A549 (cell line): ENCODE results near the gene ADAMTS13.

Experiments used
- CTCF ChIP-seq: fragments of >200 bp; sonication (Bioruptor Twin); formaldehyde crosslinking; IDR thresholded peaks from 3 replicates; pipeline ENCODE4 v1.5.1; 2016
- RAD21 ChIP-seq, 2 experiments: fragments of >200 bp in 1 of 2; sonication (Bioruptor Twin) in 1 of 2; formaldehyde crosslinking in 1 of 2; IDR thresholded peaks in 1 of 2; conservative IDR thresholded peaks in 1 of 2; 2 replicates in 1 of 2; 3 replicates in 1 of 2; pipeline ENCODE4 v1.6.1; 2012 to 2018; ENCODE audit warnings: inconsistent platforms in 1 of 2
- USF2 ChIP-seq: fragments of 450-650 bp; IDR thresholded peaks from 2 replicates; pipeline ENCODE4 v1.6.1; 2014; ENCODE audit warnings: antibody characterized with exemption

GRCh38 chr9:133476036-133476931, 54.1 kb downstream of the ADAMTS13 start:
- TF ChIP-seq USF2 (no peak), CTCF (no peak), RAD21 (conservative IDR thresholded peaks at IDR 0.05 in 1 of 2, IDR thresholded peaks at IDR 0.05 in 1 of 2) (no peak)
